Trophoblast cell (in vitro differentiated cells and primary cell): ENCODE measurements around the gene NOS2.
"Not testable (repeated sequence)": the region's sequence is repeated elsewhere in the genome, so short reads cannot be mapped to it uniquely, and the experiment has no call there.

Experiments
- DNase-seq, 2 donors: peaks; one replicate each; pipeline ENCODE4 v3.0.0-alpha.2; 2016
- H2AFZ ChIP-seq: 2 replicates; pipeline ENCODE4 v1.6.1; 2013; ENCODE audit warnings: low read length, moderate library complexity, mild to moderate bottlenecking; ENCODE audit not compliant: insufficient read depth, poor library complexity
- H2AK5ac ChIP-seq: 2 replicates; pipeline ENCODE4 v1.6.1; 2013; ENCODE audit warnings: mild to moderate bottlenecking, low read length
- H2BK120ac ChIP-seq: 2 replicates; pipeline ENCODE4 v1.6.1; 2013; ENCODE audit warnings: low read length, mild to moderate bottlenecking, moderate library complexity; ENCODE audit not compliant: insufficient read depth, poor library complexity
- H2BK12ac ChIP-seq: 2 replicates; pipeline ENCODE4 v1.6.1; 2013; ENCODE audit warnings: mild to moderate bottlenecking, low read length, moderate library complexity
- H2BK5ac ChIP-seq: 2 replicates; pipeline ENCODE4 v1.6.1; 2013; ENCODE audit warnings: low read length, low read depth, moderate library complexity, mild to moderate bottlenecking; ENCODE audit not compliant: poor library complexity
- H3K14ac ChIP-seq: 2 replicates; pipeline ENCODE4 v1.6.1; 2013; ENCODE audit warnings: mild to moderate bottlenecking, low read length
- H3K18ac ChIP-seq: 2 replicates; pipeline ENCODE4 v1.6.1; 2013; ENCODE audit warnings: mild to moderate bottlenecking, low read length
- H3K23ac ChIP-seq: 2 replicates; pipeline ENCODE4 v1.6.1; 2013; ENCODE audit warnings: low read length
- H3K27ac ChIP-seq: 2 replicates; pipeline ENCODE4 v1.5.1; 2013; ENCODE audit warnings: low read depth, mild to moderate bottlenecking, inconsistent platforms, low read length, moderate library complexity
- H3K27me3 ChIP-seq: 2 replicates; pipeline ENCODE4 v1.6.1; 2013; ENCODE audit warnings: inconsistent platforms, mild to moderate bottlenecking, low read length, moderate library complexity; ENCODE audit not compliant: insufficient read depth
- H3K36me3 ChIP-seq, 2 experiments: 1 replicate in 1 of 2; 2 replicates in 1 of 2; pipeline ENCODE4 v1.6.1; 2013; ENCODE audit warnings: low read length in 2 of 2, mild to moderate bottlenecking in 2 of 2, moderate library complexity in 1 of 2; ENCODE audit not compliant: insufficient read depth in 2 of 2, control insufficient read depth in 1 of 2
- H3K4ac ChIP-seq: 2 replicates; pipeline ENCODE4 v1.6.1; 2013; ENCODE audit warnings: low read depth, mild to moderate bottlenecking, low read length, moderate library complexity
- H3K4me1 ChIP-seq, 2 experiments: 1 replicate in 1 of 2; 2 replicates in 1 of 2; pipeline ENCODE4 v1.6.1; 2013; ENCODE audit warnings: low read length in 2 of 2, mild to moderate bottlenecking in 2 of 2, moderate library complexity in 1 of 2; ENCODE audit not compliant: insufficient read depth in 2 of 2, control insufficient read depth in 1 of 2
- H3K4me2 ChIP-seq: 2 replicates; pipeline ENCODE4 v1.6.1; 2013; ENCODE audit warnings: inconsistent platforms, mild to moderate bottlenecking, low read length, moderate library complexity
- H3K4me3 ChIP-seq: 2 replicates; pipeline ENCODE4 v1.5.1; 2013; ENCODE audit warnings: mild to moderate bottlenecking, low read depth, low read length, inconsistent platforms
- H3K79me1 ChIP-seq: one replicate; pipeline ENCODE4 v1.6.1; 2013; ENCODE audit warnings: low read length
- H3K79me2 ChIP-seq: 2 replicates; pipeline ENCODE4 v1.6.1; 2013; ENCODE audit warnings: low read length, mild to moderate bottlenecking; ENCODE audit not compliant: control insufficient read depth, insufficient read depth, poor library complexity
- H3K9ac ChIP-seq: 2 replicates; pipeline ENCODE4 v1.6.1; 2013; ENCODE audit warnings: mild to moderate bottlenecking, low read length
- H3K9me3 ChIP-seq: 2 replicates; pipeline ENCODE4 v1.6.1; 2013; ENCODE audit warnings: low read depth, mild to moderate bottlenecking, control low read depth, inconsistent platforms, low read length; ENCODE audit not compliant: insufficient read depth
- H4K12ac ChIP-seq: 2 replicates; pipeline ENCODE4 v1.6.1; 2013; ENCODE audit warnings: low read depth, mild to moderate bottlenecking, low read length, moderate library complexity
- H4K8ac ChIP-seq: 2 replicates; pipeline ENCODE4 v1.6.1; 2013; ENCODE audit warnings: low read depth, mild to moderate bottlenecking, low read length, moderate library complexity
- H4K91ac ChIP-seq: one replicate; pipeline ENCODE4 v1.6.1; 2013; ENCODE audit warnings: low read depth, mild to moderate bottlenecking, low read length, moderate library complexity
- WGBS: extraction: QIAGEN DNeasy Blood & Tissue Kit; methylation state at CpG from one replicate; pipeline ENCODE4 v1.1.7; 2013; ENCODE audit warnings: missing lambda C conversion rate; ENCODE audit not compliant: insufficient read length, insufficient coverage; ENCODE audit errors: extremely low coverage; 5-methylcytosine and 5-hydroxymethylcytosine counted together

NOS2 gene

GRCh38 chr17:27764589-27764988 lies 35.7 kb downstream of the NOS2 start:
- H4K91ac ChIP-seq, result no peak overlapping the region
- H3K4me1 ChIP-seq, result no peaks in the 10 kb centered on the region
- H3K79me1 ChIP-seq, result no peaks in the 10 kb centered on the region
- H2BK5ac ChIP-seq, result no peak overlapping the region
- peaks cover 0 to 3% of the 10 kb centered on the region in 2 experiments for H3K36me3 ChIP-seq
- no peak overlapping the region for H2BK120ac ChIP-seq
- H3K27me3 ChIP-seq, result no peaks in the 10 kb centered on the region
- no peak overlapping the region for H3K4me3 ChIP-seq
- DNase-seq, result no peak
- H3K23ac ChIP-seq, result no peak overlapping the region
- H2AK5ac ChIP-seq, result no peak overlapping the region
- H3K9me3 ChIP-seq, result no peaks in the 10 kb centered on the region
- H3K9ac ChIP-seq, result no peak overlapping the region
- no peak overlapping the region for H3K14ac ChIP-seq
- no peak overlapping the region for H3K4ac ChIP-seq
- no peak overlapping the region for H3K18ac ChIP-seq
- no peak overlapping the region for H3K27ac ChIP-seq
- no CpG with 5 or more reads among the region's 4 CpGs for WGBS
- no peak overlapping the region for H4K12ac ChIP-seq
- H2BK12ac ChIP-seq, result no peak overlapping the region
- no peak overlapping the region for H3K4me2 ChIP-seq
- no peak overlapping the region for H4K8ac ChIP-seq
- no peak overlapping the region for H2AFZ ChIP-seq
- H3K79me2 ChIP-seq, result no peaks in the 10 kb centered on the region

GRCh38 chr17:27762527-27763305 lies 37.6 kb downstream of the NOS2 start:
- no peak overlapping the region for H3K14ac ChIP-seq
- no CpG with 5 or more reads among the region's 12 CpGs for WGBS
- no peak overlapping the region for H3K4me3 ChIP-seq

GRCh38 chr17:27760931-27761330 lies 39.4 kb downstream of the NOS2 start:
- no CpG with 5 or more reads among the region's 15 CpGs for WGBS
- not testable (repeated sequence) for H3K4ac ChIP-seq, H3K36me3 ChIP-seq, H3K79me2 ChIP-seq, H3K23ac ChIP-seq, H4K12ac ChIP-seq, H3K9me3 ChIP-seq, H3K18ac ChIP-seq, DNase-seq, H2AFZ ChIP-seq, H3K27ac ChIP-seq, H3K14ac ChIP-seq, H3K27me3 ChIP-seq, H3K4me2 ChIP-seq, H3K4me1 ChIP-seq, H3K79me1 ChIP-seq, H2BK120ac ChIP-seq, H3K9ac ChIP-seq, H2BK12ac ChIP-seq, H4K8ac ChIP-seq, H2BK5ac ChIP-seq, H4K91ac ChIP-seq, H2AK5ac ChIP-seq, H3K4me3 ChIP-seq

More at GRCh38 chr17:27762527-27763305, 37.6 kb downstream of the NOS2 start:
- Histone ChIP-seq H3K79me2 (no peaks in the 10 kb centered on the region), H3K4ac (no peak overlapping the region), H3K27me3 (no peaks in the 10 kb centered on the region), H3K36me3 (peaks cover 0 to 3% of the 10 kb centered on the region in 2 experiments), H3K4me1 (no peaks in the 10 kb centered on the region), H3K9ac (no peak overlapping the region), H3K27ac (no peak overlapping the region), H3K23ac (no peak overlapping the region), H3K4me2 (no peak overlapping the region), H4K12ac (no peak overlapping the region), H4K8ac (no peak overlapping the region), H2BK12ac (no peak overlapping the region), H2AK5ac (no peak overlapping the region), H2BK120ac (no peak overlapping the region), H2AFZ (no peak overlapping the region), H4K91ac (no peak overlapping the region), H3K79me1 (no peaks in the 10 kb centered on the region), H3K18ac (no peak overlapping the region), H3K9me3 (no peaks in the 10 kb centered on the region), H2BK5ac (no peak overlapping the region)
- DNase-seq, result peak in 1 of 2 donors; percentile 57

- H3K9ac ChIP-seq, result no peak overlapping the region
- no peak overlapping the region for H2BK12ac ChIP-seq
- H4K91ac ChIP-seq, result no peak overlapping the region
- no peaks in the 10 kb centered on the region for H3K36me3 ChIP-seq
- H3K79me2 ChIP-seq, result no peaks in the 10 kb centered on the region
- H3K4ac ChIP-seq, result no peak overlapping the region
- H3K4me2 ChIP-seq, result no peak overlapping the region
- no peaks in the 10 kb centered on the region for H3K9me3 ChIP-seq
- no peak overlapping the region for H3K14ac ChIP-seq
- H3K79me1 ChIP-seq, result no peaks in the 10 kb centered on the region
- no peak overlapping the region for H4K8ac ChIP-seq
- no peak overlapping the region for H2AFZ ChIP-seq
- H2BK120ac ChIP-seq, result no peak overlapping the region
- no peak overlapping the region for H2BK5ac ChIP-seq
- WGBS, result no CpG with 5 or more reads among the region's 28 CpGs
- no peak overlapping the region for H2AK5ac ChIP-seq
- no peak overlapping the region for H3K23ac ChIP-seq
- no peak overlapping the region for H3K27ac ChIP-seq
- no peak overlapping the region for H4K12ac ChIP-seq
- no peak overlapping the region for H3K4me3 ChIP-seq
- H3K27me3 ChIP-seq, result no peaks in the 10 kb centered on the region
- no peaks in the 10 kb centered on the region for H3K4me1 ChIP-seq
- peak; percentile 50 to 75 for DNase-seq
- H3K18ac ChIP-seq, result no peak overlapping the region
Measured at GRCh38 chr17:27760069-27760885, 40.1 kb downstream of the NOS2 start.
